Activated naive CD8-positive, alpha-beta T cell treated with anti-CD3 and anti-CD28 coated beads, Interleukin-2, amount 10 ng/mL, durations not matched to agents 7 days and 5 days (primary cell): ENCODE results near the gene CNGB1. TPM values are rescaled to one million over a fixed set of nuclear protein-coding genes. Genes with fewer than 3 reads are reported as not detected.
"Not testable (repeated sequence)": the region's sequence is repeated elsewhere in the genome, so short reads cannot be mapped to it uniquely, and the experiment has no call there.

Experiments used
- ATAC-seq: fragments of 150-1000 bp; cut with Tn5 transposase; one replicate; pipeline ENCODE4 v1.10.0; 2021; ENCODE audit warnings: low read depth, moderate library complexity
- POLR2A ChIA-PET: fragments of 350-600 bp; sonication (Branson Sonifier 250); formaldehyde crosslinking; loops from one replicate; lab custom pipeline; 2021; ENCODE audit warnings: antibody characterized with exemption; lab: Charles Lee
- DNase-seq: peaks from one replicate; pipeline ENCODE4 v3.0.0; 2021
- H3K27ac Mint-ChIP-seq: one replicate; pipeline ENCODE4 v1.8.0; 2022; ENCODE audit warnings: mild to moderate bottlenecking, mixed read lengths
- H3K27me3 Mint-ChIP-seq: one replicate; pipeline ENCODE4 v1.8.0; 2022; ENCODE audit warnings: mild to moderate bottlenecking, moderate library complexity, mixed read lengths
- H3K36me3 Mint-ChIP-seq: one replicate; pipeline ENCODE4 v1.8.0; 2021; ENCODE audit warnings: mild to moderate bottlenecking, mixed read lengths
- H3K4me1 Mint-ChIP-seq: one replicate; pipeline ENCODE4 v1.8.0; 2021; ENCODE audit warnings: mixed read lengths
- H3K4me3 Mint-ChIP-seq: one replicate; pipeline ENCODE4 v1.8.0; 2022; ENCODE audit warnings: mild to moderate bottlenecking, moderate library complexity, mixed read lengths
- H3K9me3 Mint-ChIP-seq: one replicate; pipeline ENCODE4 v1.8.0; 2021; ENCODE audit warnings: mixed read lengths
- total RNA-seq, 2 experiments: library from RNA; stranded (reverse); gene quantifications; one replicate each; pipeline ENCODE4 v1.2.3, GENCODE V29; 2021

The CNGB1 gene
- total RNA-seq, 2 experiments from 2014 or later = not detected

DNA sequence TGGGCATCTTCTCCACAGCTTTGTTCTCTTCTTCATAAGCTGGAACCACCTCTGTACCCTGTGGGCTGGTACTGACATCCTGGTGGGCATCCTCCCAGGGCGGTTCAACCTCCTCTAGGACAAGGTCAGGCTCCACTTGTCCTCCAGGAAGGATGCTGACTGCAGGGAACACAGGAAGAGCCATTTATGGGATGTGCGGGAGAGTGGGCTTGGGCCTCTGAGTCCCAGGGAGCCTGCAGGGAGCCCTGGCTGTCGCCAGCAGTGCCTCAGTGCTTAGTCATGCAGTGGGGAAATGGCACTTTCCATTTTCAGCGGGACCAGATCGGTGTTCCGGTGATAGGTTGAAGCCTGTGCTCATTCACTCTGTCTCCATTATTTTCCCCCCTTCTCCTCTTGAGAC is 20.5 kb downstream of the CNGB1 start:
- ATAC-seq (no peak), DNase-seq (no peak)
- Mint-ChIP-seq H3K9me3 (no peaks in the 10 kb centered on the region), H3K27me3 (no peaks in the 10 kb centered on the region), H3K4me3 (no peak overlapping the region), H3K27ac (no peak overlapping the region), H3K4me1 (no peaks in the 10 kb centered on the region), H3K36me3 (no peaks in the 10 kb centered on the region)
- POLR2A ChIA-PET = no interaction called here

DNA sequence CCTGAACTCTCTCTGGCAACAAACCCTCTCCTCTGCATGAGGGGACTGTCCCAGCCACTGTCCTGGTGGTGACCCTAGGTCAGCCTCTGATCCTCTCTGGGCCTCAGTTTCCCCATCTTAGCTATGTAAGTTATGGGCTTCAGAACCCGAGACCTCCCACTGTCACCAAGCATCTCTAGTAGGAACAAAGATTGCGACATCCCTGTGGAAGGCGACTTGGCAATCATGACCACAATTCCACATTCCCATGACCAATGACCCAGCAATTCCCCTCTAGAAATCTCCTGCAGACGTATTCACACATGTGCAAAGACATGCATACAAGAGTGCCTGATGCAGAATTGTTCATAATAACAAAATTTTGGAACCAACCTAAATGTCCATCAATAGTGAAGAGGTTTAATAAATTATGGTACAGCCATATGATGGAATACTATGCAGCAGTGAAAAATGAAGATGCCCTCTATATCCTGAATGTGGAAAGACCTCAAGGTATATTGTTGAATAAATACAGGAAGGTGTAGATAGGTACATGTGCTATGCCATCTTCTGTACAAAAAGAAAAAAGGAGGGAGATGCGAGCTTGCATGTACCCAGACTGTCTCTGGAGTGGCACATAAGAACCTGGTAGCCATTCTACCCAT is 21.2 kb downstream of the CNGB1 start:
- H3K36me3 Mint-ChIP-seq = no peaks in the 10 kb centered on the region
- no peak for ATAC-seq
- H3K27ac Mint-ChIP-seq = no peak overlapping the region
- no peaks in the 10 kb centered on the region for H3K9me3 Mint-ChIP-seq
- H3K27me3 Mint-ChIP-seq = no peaks in the 10 kb centered on the region
- H3K4me3 Mint-ChIP-seq = no peak overlapping the region
- H3K4me1 Mint-ChIP-seq = no peaks in the 10 kb centered on the region
- DNase-seq = no peak
- POLR2A ChIA-PET = no interaction called here

DNA sequence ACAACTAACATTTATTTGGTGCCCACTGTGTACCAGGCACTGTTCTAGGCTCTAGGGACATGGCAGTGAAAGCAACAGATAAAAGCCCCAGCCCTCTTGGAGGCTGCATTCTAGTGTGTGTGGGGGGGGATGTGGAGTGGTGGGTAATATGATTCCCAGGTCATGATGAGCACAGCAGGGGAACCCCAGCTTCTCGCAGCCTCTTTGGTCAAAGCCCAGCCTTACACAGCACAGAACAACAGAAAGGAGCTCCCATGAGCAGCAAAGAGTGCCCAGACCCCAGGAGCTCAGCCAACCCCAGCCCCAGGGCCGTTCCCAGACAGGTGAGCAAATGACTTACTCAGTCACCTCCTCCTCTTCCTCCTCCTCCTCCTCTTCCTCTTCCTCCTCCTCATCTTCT is 21.9 kb downstream of the CNGB1 start:
- Mint-ChIP-seq H3K9me3 (no peaks in the 10 kb centered on the region), H3K4me3 (no peak overlapping the region), H3K27me3 (no peaks in the 10 kb centered on the region), H3K4me1 (no peaks in the 10 kb centered on the region), H3K27ac (no peak overlapping the region), H3K36me3 (no peaks in the 10 kb centered on the region)
- DNase-seq (no peak), ATAC-seq (no peak)
- POLR2A ChIA-PET = no interaction called here

DNA sequence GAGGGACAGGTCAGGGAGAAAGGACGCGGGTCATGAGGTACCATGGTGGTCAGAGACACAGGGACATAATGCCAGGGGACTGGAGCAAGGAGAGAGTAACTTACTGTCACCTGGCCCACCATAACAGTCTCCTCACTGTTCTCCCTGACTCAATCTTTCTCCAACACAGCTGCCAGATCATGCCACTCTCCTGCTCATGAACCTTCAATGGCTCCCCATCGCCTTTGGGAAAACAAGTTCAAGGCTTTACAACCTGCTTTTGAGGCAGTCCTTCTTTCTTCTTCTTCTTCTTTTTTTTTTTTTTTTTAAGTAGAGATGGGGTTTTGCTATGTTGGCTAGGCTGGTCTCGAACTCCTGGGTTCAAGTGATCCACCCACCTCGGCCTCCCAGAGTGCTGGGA is 22.9 kb downstream of the CNGB1 start:
- Mint-ChIP-seq H3K4me1 (no peaks in the 10 kb centered on the region), H3K27ac (no peak overlapping the region), H3K36me3 (no peaks in the 10 kb centered on the region), H3K27me3 (peaks cover 3% of the 10 kb centered on the region), H3K4me3 (no peak overlapping the region), H3K9me3 (no peaks in the 10 kb centered on the region)
- no peak for ATAC-seq
- POLR2A ChIA-PET = no interaction called here
- no peak for DNase-seq

DNA sequence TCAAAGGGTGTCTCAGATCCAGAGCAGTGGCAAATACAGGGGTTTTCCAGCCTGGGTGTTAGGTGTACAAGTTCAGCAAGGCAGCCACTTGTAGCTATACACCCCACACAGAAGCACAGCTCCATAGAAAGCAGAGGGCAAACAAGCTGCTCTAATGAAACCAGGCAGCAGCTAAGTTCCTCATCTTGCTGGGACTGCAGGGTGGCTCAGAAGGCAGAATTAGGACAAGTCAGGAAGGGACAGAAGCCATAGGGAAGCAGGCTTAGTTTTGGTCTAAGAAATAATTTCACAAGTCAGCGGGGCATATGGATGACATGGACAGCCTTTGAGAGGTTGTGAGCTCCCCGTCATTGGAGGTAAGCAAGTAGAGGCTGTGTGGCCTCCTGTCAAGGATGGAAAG is 23.7 kb downstream of the CNGB1 start:
- no peak overlapping the region for H3K27ac Mint-ChIP-seq

GRCh38 chr16:57946181-57946801 is 24.6 kb downstream of the CNGB1 start:
- Mint-ChIP-seq H3K4me1 (no peaks in the 10 kb centered on the region), H3K4me3 (no peak overlapping the region), H3K27ac (no peak overlapping the region), H3K36me3 (no peaks in the 10 kb centered on the region), H3K9me3 (no peaks in the 10 kb centered on the region), H3K27me3 (peaks cover 3% of the 10 kb centered on the region)
- ATAC-seq (no peak), DNase-seq (no peak)
- POLR2A ChIA-PET = no interaction called here

More for the DNA sequence above, 23.7 kb downstream of the CNGB1 start:
- DNase-seq = no peak
- H3K4me1 Mint-ChIP-seq = no peaks in the 10 kb centered on the region
- no peak overlapping the region for H3K4me3 Mint-ChIP-seq
- H3K36me3 Mint-ChIP-seq = no peaks in the 10 kb centered on the region
- no peak for ATAC-seq
- peaks cover 3% of the 10 kb centered on the region for H3K27me3 Mint-ChIP-seq
- H3K9me3 Mint-ChIP-seq = no peaks in the 10 kb centered on the region
- POLR2A ChIA-PET = no interaction called here

DNA sequence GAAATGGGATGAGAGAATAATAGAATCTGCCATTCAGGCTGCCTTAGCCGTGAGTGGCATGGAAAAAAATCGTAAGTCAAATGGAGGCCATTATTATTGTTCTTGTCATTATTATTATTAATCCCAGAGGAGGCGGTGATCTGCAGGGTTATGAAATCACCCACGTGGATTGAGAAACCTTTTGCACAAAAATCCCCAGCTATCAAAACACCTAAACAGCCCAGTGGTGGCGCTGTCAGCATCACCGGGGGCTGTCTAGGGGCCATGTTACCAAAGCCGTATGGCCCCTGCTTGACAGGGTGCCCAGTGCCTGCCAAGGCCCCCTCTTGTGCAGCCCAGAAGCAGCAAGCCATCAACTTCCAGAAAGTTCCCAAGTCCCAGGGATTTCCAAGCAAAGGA is 25.2 kb downstream of the CNGB1 start:
- DNase-seq = no peak
- POLR2A ChIA-PET = no interaction called here
- Mint-ChIP-seq H3K9me3 (no peaks in the 10 kb centered on the region), H3K27ac (no peak overlapping the region), H3K36me3 (no peaks in the 10 kb centered on the region), H3K4me1 (no peaks in the 10 kb centered on the region), H3K4me3 (no peak overlapping the region), H3K27me3 (peaks cover 5% of the 10 kb centered on the region)
- no peak for ATAC-seq

DNA sequence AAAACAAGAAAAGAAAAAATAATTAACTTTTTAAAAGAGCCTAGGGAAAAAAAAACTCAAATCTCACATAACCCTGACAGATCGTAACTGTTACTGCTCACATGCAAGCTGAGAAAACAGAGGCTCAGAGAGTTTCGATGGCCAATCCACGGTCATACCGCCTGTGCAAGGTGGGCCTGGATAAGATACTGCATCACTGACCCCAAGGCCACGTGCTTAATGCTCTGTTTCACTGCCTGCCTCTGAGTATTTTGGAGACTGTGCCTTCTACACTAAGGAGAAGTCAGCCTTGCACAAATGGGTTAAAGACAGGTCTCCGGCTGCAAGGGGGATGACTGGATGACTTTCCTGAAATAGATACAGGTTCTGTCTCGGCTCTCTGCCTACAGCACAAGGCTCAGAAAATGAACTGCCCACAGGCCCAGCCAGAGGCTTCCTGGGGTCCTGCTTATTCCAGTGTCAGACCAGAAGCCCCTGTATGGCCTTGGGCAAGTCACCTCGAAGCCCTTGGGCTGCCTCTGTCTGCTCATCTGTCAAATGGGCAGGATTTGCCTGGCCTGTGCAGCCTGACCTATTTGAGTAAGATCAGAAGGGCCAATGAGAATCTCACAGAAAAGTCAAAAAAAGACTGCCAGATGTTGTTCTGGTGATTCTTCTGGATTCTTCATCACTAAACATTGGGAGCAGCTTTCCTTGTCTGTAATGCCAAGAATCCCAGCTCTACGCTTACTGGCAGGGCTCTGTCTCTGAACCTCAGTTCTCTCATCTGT is 25.8 kb downstream of the CNGB1 start:
- Mint-ChIP-seq H3K9me3 (no peaks in the 10 kb centered on the region), H3K4me3 (no peak overlapping the region), H3K27ac (no peak overlapping the region), H3K4me1 (no peaks in the 10 kb centered on the region), H3K27me3 (peaks cover 5% of the 10 kb centered on the region), H3K36me3 (no peaks in the 10 kb centered on the region)
- no peak for DNase-seq
- POLR2A ChIA-PET = no interaction called here
- no peak for ATAC-seq

DNA sequence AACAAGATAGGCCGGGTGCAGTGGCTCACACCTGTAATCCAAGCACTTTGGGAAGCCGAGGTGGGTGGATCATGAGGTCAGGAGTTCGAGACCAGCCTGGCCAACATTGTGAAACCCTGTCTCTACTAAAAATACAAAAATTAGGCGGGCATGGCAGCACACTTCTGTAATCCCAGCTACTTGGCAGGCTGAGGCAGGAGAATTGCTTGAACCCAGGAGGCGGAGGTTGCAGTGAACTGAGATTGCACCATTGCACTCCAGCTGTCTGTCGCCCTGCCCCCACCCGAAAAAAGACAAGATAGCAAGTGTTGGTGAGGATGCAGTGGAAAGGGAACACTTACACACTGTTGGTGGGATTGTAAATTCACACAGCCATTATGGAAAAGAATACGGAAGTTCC is 27.5 kb downstream of the CNGB1 start:
- ATAC-seq, POLR2A ChIA-PET, H3K27me3 Mint-ChIP-seq, H3K27ac Mint-ChIP-seq, H3K4me1 Mint-ChIP-seq, H3K4me3 Mint-ChIP-seq, H3K36me3 Mint-ChIP-seq, H3K9me3 Mint-ChIP-seq, DNase-seq: not testable (repeated sequence)

- DNase-seq, H3K4me3 Mint-ChIP-seq, ATAC-seq, H3K4me1 Mint-ChIP-seq, POLR2A ChIA-PET, H3K36me3 Mint-ChIP-seq, H3K27ac Mint-ChIP-seq, H3K27me3 Mint-ChIP-seq, H3K9me3 Mint-ChIP-seq: not testable (repeated sequence)
Observed at GRCh38 chr16:57941901-57942300, 29.0 kb downstream of the CNGB1 start.

- POLR2A ChIA-PET = no interaction called here
- no peaks in the 10 kb centered on the region for H3K9me3 Mint-ChIP-seq
- peaks cover 5% of the 10 kb centered on the region for H3K27me3 Mint-ChIP-seq
- H3K36me3 Mint-ChIP-seq = no peaks in the 10 kb centered on the region
- ATAC-seq (no peak), DNase-seq (no peak)
- H3K27ac Mint-ChIP-seq = no peak overlapping the region
- H3K4me3 Mint-ChIP-seq = no peak overlapping the region
- no peaks in the 10 kb centered on the region for H3K4me1 Mint-ChIP-seq
Observed at GRCh38 chr16:57941016-57941664, 29.8 kb downstream of the CNGB1 start.

- no peaks in the 10 kb centered on the region for H3K36me3 Mint-ChIP-seq
- ATAC-seq (no peak), DNase-seq (no peak)
- H3K4me1 Mint-ChIP-seq = no peaks in the 10 kb centered on the region
- no peak overlapping the region for H3K27ac Mint-ChIP-seq
- no peak overlapping the region for H3K4me3 Mint-ChIP-seq
- H3K27me3 Mint-ChIP-seq = peaks cover 5% of the 10 kb centered on the region
- H3K9me3 Mint-ChIP-seq = no peaks in the 10 kb centered on the region
- POLR2A ChIA-PET = no interaction called here
Observed at GRCh38 chr16:57940382-57940966, 30.5 kb downstream of the CNGB1 start.

DNA sequence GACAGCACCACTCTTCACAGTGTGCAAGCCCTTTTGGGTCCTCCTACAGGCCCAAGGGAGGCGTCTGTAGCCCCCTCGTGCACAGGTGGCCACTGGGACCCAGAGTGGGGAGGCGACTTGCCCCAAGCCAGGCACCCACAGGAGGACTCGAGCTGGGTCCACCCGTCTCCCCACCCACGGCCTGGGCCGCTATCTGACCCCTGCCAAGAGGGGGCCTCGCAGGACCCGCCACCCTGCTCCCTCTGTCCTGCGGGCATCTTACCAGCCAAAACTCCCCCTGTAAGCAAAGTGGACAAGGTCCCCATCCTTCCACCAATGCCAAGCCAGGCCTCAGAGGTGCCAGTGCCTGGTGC is 31.1 kb downstream of the CNGB1 start:
- POLR2A ChIA-PET = no interaction called here
- Mint-ChIP-seq H3K4me3 (no peak overlapping the region), H3K36me3 (no peaks in the 10 kb centered on the region), H3K9me3 (no peaks in the 10 kb centered on the region), H3K4me1 (no peaks in the 10 kb centered on the region), H3K27me3 (peaks cover 5% of the 10 kb centered on the region), H3K27ac (no peak overlapping the region)
- DNase-seq = no peak
- no peak for ATAC-seq
